Measurements from ENCODE around the gene ABTB2. TPM values are rescaled to one million over a fixed set of nuclear protein-coding genes. Genes with fewer than 3 reads are reported as not detected.

Gene ABTB2
- total RNA-seq, 1 donor from 2014 or later: 3.2 TPM

GRCh38 chr11:34124885-34125668 lies 232.7 kb downstream of the ABTB2 start:
- no peak for ATAC-seq
- Histone ChIP-seq H3K27me3 (no peaks in the 10 kb centered on the region), H3K36me3 (peaks cover 98% of the 10 kb centered on the region), H3K4me3 (no peak overlapping the region), H3K9me3 (no peaks in the 10 kb centered on the region), H3K4me1 (no peaks in the 10 kb centered on the region), H3K27ac (no peak overlapping the region)
- no peak for DNase-seq
- intact Hi-C loops (cut with DNase I): no loop called here
- TF ChIP-seq CTCF (IDR thresholded peaks at IDR 0.05): no peak

DNA sequence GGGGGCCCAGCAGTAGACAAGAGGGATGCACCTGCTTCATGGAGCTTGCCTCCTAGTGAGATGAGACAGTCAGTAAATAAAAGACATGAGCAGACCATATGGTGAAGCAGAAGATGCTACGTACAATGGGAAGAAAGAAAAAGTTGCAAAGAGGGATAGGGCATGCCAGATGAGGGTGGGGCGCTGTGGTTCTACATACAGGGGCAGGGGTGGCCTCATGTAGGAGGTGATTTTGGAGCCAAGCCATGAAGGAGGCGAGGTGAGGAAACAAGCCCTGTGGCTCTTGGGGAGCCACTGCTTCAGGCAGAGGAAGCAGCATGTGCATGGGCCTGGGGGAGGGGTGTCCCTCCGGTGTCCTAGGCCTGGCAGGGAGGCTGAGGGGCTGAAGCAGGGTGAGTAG lies 237.2 kb downstream of the ABTB2 start:
- H3K4me1 ChIP-seq: no peaks in the 10 kb centered on the region
- no peak for ATAC-seq
- H3K9me3 ChIP-seq: no peaks in the 10 kb centered on the region
- intact Hi-C loops (cut with DNase I): no loop called here
- H3K27ac ChIP-seq: no peak overlapping the region
- peaks cover 100% of the 10 kb centered on the region for H3K36me3 ChIP-seq
- TF ChIP-seq CTCF (IDR thresholded peaks at IDR 0.05): no peak
- H3K4me3 ChIP-seq: no peak overlapping the region
- H3K27me3 ChIP-seq: no peaks in the 10 kb centered on the region
- no peak for DNase-seq

- DNase-seq: no peak
- intact Hi-C loops (cut with DNase I): no loop called here
- no peak for TF ChIP-seq CTCF (IDR thresholded peaks at IDR 0.05)
- H3K36me3 ChIP-seq: peaks cover 98% of the 10 kb centered on the region
- no peak overlapping the region for H3K4me3 ChIP-seq
- no peaks in the 10 kb centered on the region for H3K9me3 ChIP-seq
- no peaks in the 10 kb centered on the region for H3K27me3 ChIP-seq
- no peak overlapping the region for H3K27ac ChIP-seq
- ATAC-seq: no peak
- no peaks in the 10 kb centered on the region for H3K4me1 ChIP-seq
Measured at GRCh38 chr11:34114471-34114870, 243.3 kb downstream of the ABTB2 start.

DNA sequence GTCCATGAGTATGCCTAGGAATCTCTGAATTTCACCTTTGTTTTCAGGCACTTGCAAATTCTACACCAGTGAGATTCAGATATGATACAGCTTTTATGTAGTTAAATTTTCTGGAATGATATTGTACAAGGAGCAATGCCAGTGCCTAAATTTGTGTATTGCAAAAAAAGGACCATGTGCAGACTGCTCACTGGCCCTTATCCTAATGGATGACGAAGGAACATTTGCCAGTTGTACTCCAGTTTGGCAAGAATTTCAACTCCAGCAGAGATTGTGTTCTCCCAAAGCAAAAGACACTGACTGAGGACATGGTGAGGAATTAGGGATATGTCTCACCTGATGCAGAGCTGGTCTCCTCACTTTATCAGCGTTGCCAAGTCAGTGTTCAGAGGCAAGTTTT lies 243.8 kb downstream of the ABTB2 start:
- no peaks in the 10 kb centered on the region for H3K4me1 ChIP-seq
- H3K27me3 ChIP-seq: no peaks in the 10 kb centered on the region
- H3K9me3 ChIP-seq: no peaks in the 10 kb centered on the region
- DNase-seq: no peak
- H3K27ac ChIP-seq: no peak overlapping the region
- no peak for TF ChIP-seq CTCF (IDR thresholded peaks at IDR 0.05)
- intact Hi-C loops (cut with DNase I): no loop called here
- H3K4me3 ChIP-seq: no peak overlapping the region
- ATAC-seq: no peak
- H3K36me3 ChIP-seq: peaks cover 98% of the 10 kb centered on the region

GRCh38 chr11:34111722-34112270 lies 246.0 kb downstream of the ABTB2 start:
- H3K27ac ChIP-seq: no peak overlapping the region
- H3K36me3 ChIP-seq: peaks cover 87% of the 10 kb centered on the region
- peaks cover 4% of the 10 kb centered on the region for H3K4me1 ChIP-seq
- no peak for TF ChIP-seq CTCF (IDR thresholded peaks at IDR 0.05)
- intact Hi-C loops (cut with DNase I): no loop called here
- no peak overlapping the region for H3K4me3 ChIP-seq
- ATAC-seq (no peak), DNase-seq (no peak)
- H3K27me3 ChIP-seq: no peaks in the 10 kb centered on the region
- no peaks in the 10 kb centered on the region for H3K9me3 ChIP-seq
